ENCODE results near the gene MEGF8. TPM values are rescaled to one million over a fixed set of nuclear protein-coding genes. Genes with fewer than 3 reads are reported as not detected.

The MEGF8 gene
- total and polyA plus RNA-seq, 9 of the 15 experiments (the other 6 are each of a cell fraction or from before 2014, with no cell fraction given), result 0.28 to 13.1 (median 3.0) TPM

DNA sequence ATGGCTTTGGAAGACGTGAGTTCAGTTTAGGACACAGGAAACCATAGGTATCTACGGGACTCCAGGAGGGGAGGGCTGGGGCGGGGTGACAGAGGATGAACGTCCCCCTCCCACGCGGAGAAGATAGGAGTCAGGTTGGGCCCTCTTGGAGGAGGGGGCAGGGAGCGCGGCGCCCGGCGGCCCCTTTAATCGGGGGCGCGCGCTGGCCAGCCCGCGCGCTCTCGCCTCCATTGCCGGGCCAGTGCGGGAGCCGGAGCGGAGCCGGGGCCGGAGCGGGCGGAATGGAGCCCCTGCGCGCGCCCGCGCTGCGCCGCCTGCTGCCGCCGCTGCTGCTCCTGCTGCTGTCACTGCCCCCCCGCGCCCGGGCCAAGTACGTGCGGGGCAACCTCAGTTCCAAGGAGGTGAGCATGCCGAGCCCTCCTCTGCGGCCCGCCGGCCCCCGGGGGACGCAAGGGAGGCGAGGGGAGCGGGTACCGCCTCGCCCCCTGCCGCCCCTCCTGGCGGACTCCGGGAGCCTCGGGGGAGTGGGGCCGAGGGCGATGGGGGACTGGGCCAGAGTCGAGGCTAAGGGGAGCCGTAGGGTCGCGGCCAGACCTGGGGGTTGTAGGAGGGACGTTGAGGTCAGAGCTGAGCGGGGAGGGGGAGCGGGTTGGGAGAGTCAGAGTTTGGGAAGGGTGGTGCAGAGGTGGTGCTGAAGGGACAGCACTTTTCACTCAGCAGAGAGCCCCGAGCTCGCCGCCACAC, 12.2 kb upstream of the MEGF8 start, which contains the start of gene TMEM145 (continued):
- TF ChIP-seq HDGF (IDR thresholded peaks at IDR 0.05) (no peak), ZNF274 (IDR thresholded peaks at IDR 0.05; ENCODE audit: borderline replicate concordance, low read depth, low read length) (no peak), ZNF133 (CRISPR knock-in tag; IDR thresholded peaks at IDR 0.05) (no peak), MYBL2 (IDR thresholded peaks at IDR 0.05; ENCODE audit: low read depth) (no peak), MYBL2 (CRISPR knock-in tag; IDR thresholded peaks at IDR 0.05; ENCODE audit: borderline replicate concordance) (no peak), STAG1 (CRISPR knock-in tag; IDR thresholded peaks at IDR 0.05; ENCODE audit: borderline replicate concordance) (no peak; the same call in 1 of the 2 replicates), EWSR1 (IDR thresholded peaks at IDR 0.05; ENCODE audit: borderline replicate concordance, low read depth, partially characterized antibody) (no peak), HIVEP1 (CRISPR knock-in tag; IDR thresholded peaks at IDR 0.05) (no peak), BRD4 (IDR thresholded peaks at IDR 0.05) (no peak), ZNF696 (CRISPR knock-in tag; conservative IDR thresholded peaks at IDR 0.05) (no peak), NR4A1 (CRISPR knock-in tag; IDR thresholded peaks at IDR 0.05) (no peak), NR4A1 (tag; IDR thresholded peaks at IDR 0.05) (no peak)
- TF ChIP-seq, protein P1, sequence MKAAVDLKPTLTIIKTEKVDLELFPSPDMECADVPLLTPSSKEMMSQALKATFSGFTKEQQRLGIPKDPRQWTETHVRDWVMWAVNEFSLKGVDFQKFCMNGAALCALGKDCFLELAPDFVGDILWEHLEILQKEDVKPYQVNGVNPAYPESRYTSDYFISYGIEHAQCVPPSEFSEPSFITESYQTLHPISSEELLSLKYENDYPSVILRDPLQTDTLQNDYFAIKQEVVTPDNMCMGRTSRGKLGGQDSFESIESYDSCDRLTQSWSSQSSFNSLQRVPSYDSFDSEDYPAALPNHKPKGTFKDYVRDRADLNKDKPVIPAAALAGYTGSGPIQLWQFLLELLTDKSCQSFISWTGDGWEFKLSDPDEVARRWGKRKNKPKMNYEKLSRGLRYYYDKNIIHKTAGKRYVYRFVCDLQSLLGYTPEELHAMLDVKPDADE (conservative IDR thresholded peaks at IDR 0.05; ENCODE audit: control insufficient read depth, low read depth, low read length), result peak; percentile 70; the same call in 1 of the 2 replicates
- TF ChIP-seq, protein P2, sequence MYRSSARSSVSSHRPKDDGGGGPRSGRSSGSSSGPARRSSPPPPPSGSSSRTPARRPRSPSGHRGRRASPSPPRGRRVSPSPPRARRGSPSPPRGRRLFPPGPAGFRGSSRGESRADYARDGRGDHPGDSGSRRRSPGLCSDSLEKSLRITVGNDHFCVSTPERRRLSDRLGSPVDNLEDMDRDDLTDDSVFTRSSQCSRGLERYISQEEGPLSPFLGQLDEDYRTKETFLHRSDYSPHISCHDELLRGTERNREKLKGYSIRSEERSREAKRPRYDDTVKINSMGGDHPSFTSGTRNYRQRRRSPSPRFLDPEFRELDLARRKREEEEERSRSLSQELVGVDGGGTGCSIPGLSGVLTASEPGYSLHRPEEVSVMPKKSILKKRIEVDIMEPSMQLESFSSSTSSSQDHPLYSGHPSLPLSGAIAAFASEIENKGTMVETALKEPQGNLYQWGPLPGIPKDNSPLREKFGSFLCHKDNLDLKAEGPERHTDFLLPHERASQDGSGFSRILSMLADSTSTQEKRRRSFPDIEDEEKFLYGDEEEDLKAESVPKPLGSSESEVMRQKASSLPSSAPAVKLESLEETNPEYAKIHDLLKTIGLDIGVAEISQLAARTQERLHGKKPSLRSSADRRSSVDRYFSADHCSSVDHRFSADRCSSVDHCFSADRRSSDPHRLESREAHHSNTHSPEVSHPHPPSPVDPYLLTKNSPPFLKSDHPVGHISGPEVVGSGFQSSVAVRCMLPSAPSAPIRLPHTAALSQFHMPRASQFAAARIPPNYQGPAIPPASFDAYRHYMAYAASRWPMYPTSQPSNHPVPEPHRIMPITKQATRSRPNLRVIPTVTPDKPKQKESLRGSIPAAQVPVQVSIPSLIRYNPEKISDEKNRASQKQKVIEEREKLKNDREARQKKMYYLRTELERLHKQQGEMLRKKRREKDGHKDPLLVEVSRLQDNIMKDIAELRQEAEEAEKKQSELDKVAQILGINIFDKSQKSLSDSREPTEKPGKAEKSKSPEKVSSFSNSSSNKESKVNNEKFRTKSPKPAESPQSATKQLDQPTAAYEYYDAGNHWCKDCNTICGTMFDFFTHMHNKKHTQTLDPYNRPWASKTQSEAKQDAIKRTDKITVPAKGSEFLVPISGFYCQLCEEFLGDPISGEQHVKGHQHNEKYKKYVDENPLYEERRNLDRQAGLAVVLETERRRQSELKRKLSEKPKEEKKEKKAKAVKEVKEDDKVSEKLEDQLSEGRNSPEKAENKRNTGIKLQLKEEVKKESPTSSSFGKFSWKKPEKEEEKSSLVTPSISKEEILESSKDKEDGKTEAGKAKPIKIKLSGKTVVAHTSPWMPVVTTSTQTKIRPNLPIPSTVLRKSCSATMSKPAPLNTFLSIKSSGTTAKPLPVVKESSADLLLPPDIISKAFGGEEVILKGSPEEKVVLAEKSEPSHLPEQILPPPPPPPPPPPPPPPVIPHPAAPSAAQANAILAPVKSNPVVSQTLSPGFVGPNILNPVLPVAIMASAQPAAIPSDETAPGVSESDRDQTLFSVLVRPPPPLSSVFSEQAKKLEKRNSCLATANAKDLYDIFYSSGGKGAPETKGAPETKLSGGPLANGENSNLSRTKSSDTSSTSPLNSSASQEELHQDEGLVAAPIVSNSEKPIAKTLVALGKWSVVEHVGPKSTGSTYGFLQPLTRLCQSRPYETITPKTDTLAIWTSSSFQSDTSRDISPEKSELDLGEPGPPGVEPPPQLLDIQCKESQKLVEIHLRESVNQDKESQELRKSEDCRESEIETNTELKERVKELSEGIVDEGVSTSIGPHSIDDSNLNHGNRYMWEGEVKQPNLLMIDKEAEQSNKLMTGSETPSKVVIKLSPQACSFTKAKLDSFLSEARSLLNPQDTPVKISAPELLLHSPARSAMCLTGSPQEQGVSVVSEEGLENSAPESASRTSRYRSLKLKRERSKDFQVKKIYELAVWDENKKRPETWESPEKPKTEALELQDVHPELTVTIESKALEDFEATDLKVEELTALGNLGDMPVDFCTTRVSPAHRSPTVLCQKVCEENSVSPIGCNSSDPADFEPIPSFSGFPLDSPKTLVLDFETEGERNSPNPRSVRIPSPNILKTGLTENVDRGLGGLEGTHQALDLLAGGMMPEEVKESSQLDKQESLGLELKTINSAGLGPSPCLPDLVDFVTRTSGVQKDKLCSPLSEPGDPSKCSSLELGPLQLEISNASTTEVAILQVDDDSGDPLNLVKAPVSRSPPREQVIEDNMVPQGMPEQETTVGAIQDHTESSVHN (IDR thresholded peaks at IDR 0.05; ENCODE audit: borderline replicate concordance in 1 of 2, low read depth in 1 of 2), result no peak
- TF ChIP-seq, protein P3, sequence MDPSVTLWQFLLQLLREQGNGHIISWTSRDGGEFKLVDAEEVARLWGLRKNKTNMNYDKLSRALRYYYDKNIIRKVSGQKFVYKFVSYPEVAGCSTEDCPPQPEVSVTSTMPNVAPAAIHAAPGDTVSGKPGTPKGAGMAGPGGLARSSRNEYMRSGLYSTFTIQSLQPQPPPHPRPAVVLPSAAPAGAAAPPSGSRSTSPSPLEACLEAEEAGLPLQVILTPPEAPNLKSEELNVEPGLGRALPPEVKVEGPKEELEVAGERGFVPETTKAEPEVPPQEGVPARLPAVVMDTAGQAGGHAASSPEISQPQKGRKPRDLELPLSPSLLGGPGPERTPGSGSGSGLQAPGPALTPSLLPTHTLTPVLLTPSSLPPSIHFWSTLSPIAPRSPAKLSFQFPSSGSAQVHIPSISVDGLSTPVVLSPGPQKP (CRISPR knock-in tag; IDR thresholded peaks at IDR 0.05), result no peak
- TF ChIP-seq, protein P4, sequence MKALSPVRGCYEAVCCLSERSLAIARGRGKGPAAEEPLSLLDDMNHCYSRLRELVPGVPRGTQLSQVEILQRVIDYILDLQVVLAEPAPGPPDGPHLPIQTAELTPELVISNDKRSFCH (CRISPR knock-in tag; IDR thresholded peaks at IDR 0.05), result no peak
- TF ChIP-seq, protein P4 (tag; IDR thresholded peaks at IDR 0.05), result peak; percentile 71

All from K562 (cell line).